Activated CD8-positive, alpha-beta memory T cell treated with anti-CD3 and anti-CD28 coated beads, Interleukin-2, amount 10 ng/mL, durations not matched to agents 7 days and 5 days (primary cell): ENCODE results near the gene MYO1C. TPM values are rescaled to one million over a fixed set of nuclear protein-coding genes. Genes with fewer than 3 reads are reported as not detected.
A peak's percentile ranks its signal among the peaks of the same experiment; 100 is the strongest.
"Not testable (repeated sequence)": the region's sequence is repeated elsewhere in the genome, so short reads cannot be mapped to it uniquely, and the experiment has no call there.

Experiments
- ATAC-seq: fragments of 150-1000 bp; cut with Tn5 transposase; one replicate; pipeline ENCODE4 v1.10.0; 2021; ENCODE audit warnings: moderate library complexity
- CTCF ChIA-PET: fragments of 350-600 bp; sonication (Branson Sonifier 250); formaldehyde crosslinking; loops from one replicate; lab custom pipeline; 2021; ENCODE audit warnings: antibody characterized with exemption; lab: Charles Lee
- DNase-seq: peaks from one replicate; pipeline ENCODE4 v3.0.0-alpha.2; 2020
- H3K27ac Mint-ChIP-seq: one replicate; pipeline ENCODE4 v1.8.0; 2021; ENCODE audit warnings: mild to moderate bottlenecking, mixed read lengths
- H3K27me3 Mint-ChIP-seq: one replicate; pipeline ENCODE4 v1.8.0; 2021; ENCODE audit warnings: mixed read lengths
- H3K36me3 Mint-ChIP-seq: one replicate; pipeline ENCODE4 v1.8.0; 2021; ENCODE audit warnings: mild to moderate bottlenecking, mixed read lengths
- H3K4me1 Mint-ChIP-seq: one replicate; pipeline ENCODE4 v1.8.0; 2021; ENCODE audit warnings: mixed read lengths
- H3K4me3 Mint-ChIP-seq: one replicate; pipeline ENCODE4 v1.8.0; 2021; ENCODE audit warnings: mild to moderate bottlenecking, moderate library complexity, mixed read lengths
- H3K9me3 Mint-ChIP-seq: one replicate; pipeline ENCODE4 v1.8.0; 2022; ENCODE audit warnings: low read depth, mixed read lengths
- total RNA-seq, 2 experiments: library from RNA; stranded (reverse); gene quantifications; one replicate each; pipeline ENCODE4 v1.2.3, GENCODE V29; 2021

MYO1C gene
- total RNA-seq, 2 experiments from 2014 or later: 50.6 to 58.4 TPM

DNA sequence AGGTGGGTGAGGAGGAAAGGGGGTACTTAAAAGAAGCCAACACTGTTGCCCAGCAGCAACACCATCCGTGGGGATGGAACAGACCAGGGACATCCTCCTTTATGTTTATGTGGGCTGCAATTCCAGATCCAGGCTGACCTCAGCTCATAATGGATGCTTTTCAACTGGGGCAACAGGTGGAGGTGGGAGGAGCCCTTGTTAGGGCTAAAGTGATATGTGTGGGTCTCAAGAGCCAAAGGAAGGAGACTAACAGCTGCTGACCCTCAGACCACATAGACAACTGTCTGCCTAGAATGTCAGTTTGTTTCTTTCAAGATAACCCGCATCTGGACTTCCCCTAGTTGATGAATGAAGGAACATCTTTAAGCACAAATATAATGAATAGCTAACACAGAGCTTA, 25.9 kb upstream of the MYO1C start:
- CTCF ChIA-PET: interaction anchor here (0.8 to 2.9 kb wide), 3 partner anchors 16 to 224 kb away, joined by 3 to 13 read pairs (median 4); no protein-coding TSS in a partner anchor
- H3K27ac Mint-ChIP-seq: no peak overlapping the region

DNA sequence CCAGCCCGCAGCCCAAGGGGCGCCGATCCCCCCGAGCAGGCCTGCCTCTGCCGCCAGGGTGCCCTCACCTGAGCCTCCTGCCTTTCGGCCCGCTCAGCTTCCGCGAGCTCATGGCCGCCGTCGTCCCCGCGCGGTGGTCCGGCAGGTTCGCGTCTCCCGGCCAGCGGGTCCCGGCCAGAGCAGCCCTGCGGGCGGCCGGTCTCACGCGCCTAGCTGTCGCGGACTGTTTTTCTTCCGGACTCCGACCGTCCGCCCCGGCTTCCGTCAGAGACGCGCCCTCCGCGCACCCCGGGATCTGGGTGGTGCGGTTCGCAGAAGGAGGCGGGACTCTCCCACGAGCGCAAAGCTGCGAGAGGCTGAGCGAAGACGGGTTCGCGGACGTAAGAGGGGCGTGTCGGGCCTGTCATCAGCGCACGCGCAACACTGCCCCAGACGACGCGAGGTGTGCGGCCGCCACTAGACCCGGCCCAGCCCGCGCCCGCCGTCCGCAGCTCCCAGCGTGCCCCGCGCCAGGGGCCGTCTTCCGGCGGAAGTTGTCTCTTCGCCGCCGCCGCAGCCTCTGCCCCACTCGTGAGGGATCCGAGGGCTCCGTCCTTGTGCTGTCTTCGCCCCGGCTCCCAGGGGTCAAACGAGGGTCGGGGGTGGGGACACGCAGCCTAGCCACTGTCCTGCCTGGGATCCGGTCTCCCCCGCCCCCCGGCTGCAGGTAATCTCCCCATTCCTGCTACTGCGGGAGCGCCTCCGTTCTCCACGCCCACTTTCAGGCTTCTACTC, 24.1 kb upstream of the MYO1C start, which contains the start of gene INPP5K:
TSS of gene INPP5K (minus strand) at position 225 of the 774 bp plus-strand sequence. CDS start at position 112, 113 bp downstream.
- DNase-seq (peak; percentile 99), ATAC-seq (peak; percentile 95)
- peaks cover 22% of the 10 kb centered on the region for H3K4me1 Mint-ChIP-seq
- H3K27ac Mint-ChIP-seq: peak within 1 kb of the TSS; percentile 90
- no peaks in the 10 kb centered on the region for H3K9me3 Mint-ChIP-seq
- H3K4me3 Mint-ChIP-seq: peak within 1 kb of the TSS; percentile 81
- H3K27me3 Mint-ChIP-seq: no peaks in the 10 kb centered on the region
- CTCF ChIA-PET: interaction anchor here (0.7 to 5.0 kb wide), 34 partner anchors 10 to 816 kb away, joined by 3 to 103 read pairs (median 4); partner anchors contain the start of genes CRK, PITPNA, RILP and YWHAE
- H3K36me3 Mint-ChIP-seq: peaks cover 1% of the 10 kb centered on the region

More for the DNA sequence above, 25.9 kb upstream of the MYO1C start:
- Mint-ChIP-seq H3K4me3 (peak overlapping the region; percentile 81), H3K4me1 (peaks cover 22% of the 10 kb centered on the region), H3K36me3 (peaks cover 1% of the 10 kb centered on the region), H3K9me3 (no peaks in the 10 kb centered on the region), H3K27me3 (no peaks in the 10 kb centered on the region)
- ATAC-seq (no peak), DNase-seq (no peak)

DNA sequence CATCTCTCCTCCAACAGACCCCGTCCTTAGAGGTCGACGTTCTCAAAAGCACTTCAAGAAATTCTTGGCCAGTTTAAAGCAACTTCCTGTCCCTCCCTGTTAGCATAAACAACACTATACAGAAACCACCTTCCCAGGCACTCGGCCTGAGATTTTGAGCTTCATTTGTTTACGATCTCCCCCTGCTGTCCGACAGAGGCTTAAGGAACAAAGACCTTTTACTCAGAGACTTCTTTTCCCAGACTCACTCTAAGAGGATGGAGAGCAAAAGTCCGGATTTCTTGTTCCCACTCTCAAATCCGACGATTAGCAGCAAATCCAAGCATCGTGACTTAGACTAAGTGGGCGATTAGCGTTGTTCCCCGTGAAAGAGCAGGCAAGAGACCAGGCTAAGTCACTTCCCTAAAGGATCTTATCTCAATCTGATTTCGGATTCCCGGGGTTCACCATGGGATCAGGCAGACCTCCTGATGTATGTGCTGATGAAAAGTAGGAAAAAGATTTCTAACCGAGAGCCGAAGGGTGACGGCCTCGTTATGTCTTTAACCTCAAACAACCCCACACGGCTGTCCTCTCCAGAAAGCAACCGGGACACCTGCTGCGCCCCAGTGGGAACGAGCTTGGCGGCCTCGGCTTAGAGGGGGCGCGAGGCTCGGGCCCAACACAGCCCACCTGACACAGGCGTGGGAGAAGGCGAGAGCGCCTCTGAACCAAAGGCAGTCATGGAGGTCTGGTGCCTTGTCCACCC, 23.3 kb upstream of the MYO1C start:
- H3K4me3 Mint-ChIP-seq: peak overlapping the region; percentile 81
- no peaks in the 10 kb centered on the region for H3K9me3 Mint-ChIP-seq

DNA sequence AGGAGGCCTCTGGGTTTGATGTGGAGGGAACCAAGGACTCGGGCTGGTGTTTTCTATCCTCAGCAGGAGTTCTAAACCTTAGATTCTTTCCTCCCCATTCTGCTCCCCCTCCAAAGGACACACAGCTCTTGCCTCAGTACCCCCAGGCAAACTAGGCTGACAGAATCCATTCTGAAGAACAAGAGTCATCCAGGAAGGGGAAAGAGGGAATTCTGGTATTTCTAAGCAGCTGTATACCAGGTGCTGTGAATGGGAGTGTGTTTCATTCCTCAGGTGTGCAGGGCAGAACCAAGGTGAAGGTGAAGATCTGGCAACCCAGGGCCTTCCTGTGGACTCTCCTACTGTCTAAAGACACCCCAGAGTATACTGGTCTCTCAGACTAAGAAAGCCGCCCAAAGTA, 19.9 kb upstream of the MYO1C start:
- Mint-ChIP-seq H3K27me3 (no peaks in the 10 kb centered on the region), H3K4me3 (no peak overlapping the region), H3K27ac (no peak overlapping the region), H3K36me3 (peaks cover 5% of the 10 kb centered on the region), H3K9me3 (no peaks in the 10 kb centered on the region), H3K4me1 (peaks cover 21% of the 10 kb centered on the region)
- DNase-seq: no peak
- CTCF ChIA-PET: interaction anchor here (5.0 kb wide), 1 partner anchor 147 kb away, joined by 103 read pairs; no protein-coding TSS in a partner anchor
- no peak for ATAC-seq

More for the DNA sequence above, 23.3 kb upstream of the MYO1C start:
- Mint-ChIP-seq H3K36me3 (peaks cover 3% of the 10 kb centered on the region), H3K27ac (peak overlapping the region; percentile 90), H3K27me3 (no peaks in the 10 kb centered on the region), H3K4me1 (peaks cover 22% of the 10 kb centered on the region)
- DNase-seq (peak; percentile 84), ATAC-seq (peak; percentile 17)
- CTCF ChIA-PET: interaction anchor here (0.6 to 5.0 kb wide), 46 partner anchors 9 to 816 kb away, joined by 3 to 103 read pairs (median 4); partner anchors contain the start of genes CRK, PITPNA and RILP

DNA sequence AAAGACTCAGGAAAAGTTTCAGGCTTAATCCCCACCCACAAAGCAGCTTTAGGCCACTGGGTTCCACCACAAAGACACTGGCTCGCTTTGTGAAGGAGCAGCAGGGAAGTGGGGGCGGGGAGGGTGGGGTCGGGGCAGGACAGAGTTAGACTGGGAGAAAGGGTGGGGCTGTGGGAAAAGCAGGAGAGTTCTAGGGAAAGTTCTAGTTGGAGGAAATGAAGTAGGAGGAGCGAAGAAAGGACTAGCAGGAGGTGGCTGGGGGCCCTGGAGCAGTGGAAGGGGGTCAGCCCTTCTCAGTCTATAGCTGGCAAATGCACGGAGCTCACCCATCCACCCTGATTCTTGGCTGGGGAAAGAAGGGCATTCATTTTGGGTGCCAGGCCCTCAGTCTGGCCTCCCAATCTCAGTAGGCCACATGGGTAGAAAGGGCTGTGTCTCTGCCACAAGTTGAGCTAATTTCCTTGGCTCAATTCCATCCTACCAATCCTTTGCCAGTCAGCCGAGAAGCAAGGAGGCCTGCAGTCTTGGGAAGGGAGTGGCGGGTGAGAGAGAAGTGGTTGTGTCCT, 19.4 kb upstream of the MYO1C start:
- ATAC-seq (no peak), DNase-seq (no peak)
- CTCF ChIA-PET: no interaction called here
- Mint-ChIP-seq H3K4me1 (peaks cover 21% of the 10 kb centered on the region), H3K27ac (no peak overlapping the region), H3K9me3 (no peaks in the 10 kb centered on the region), H3K27me3 (no peaks in the 10 kb centered on the region), H3K4me3 (no peak overlapping the region), H3K36me3 (peaks cover 5% of the 10 kb centered on the region)

DNA sequence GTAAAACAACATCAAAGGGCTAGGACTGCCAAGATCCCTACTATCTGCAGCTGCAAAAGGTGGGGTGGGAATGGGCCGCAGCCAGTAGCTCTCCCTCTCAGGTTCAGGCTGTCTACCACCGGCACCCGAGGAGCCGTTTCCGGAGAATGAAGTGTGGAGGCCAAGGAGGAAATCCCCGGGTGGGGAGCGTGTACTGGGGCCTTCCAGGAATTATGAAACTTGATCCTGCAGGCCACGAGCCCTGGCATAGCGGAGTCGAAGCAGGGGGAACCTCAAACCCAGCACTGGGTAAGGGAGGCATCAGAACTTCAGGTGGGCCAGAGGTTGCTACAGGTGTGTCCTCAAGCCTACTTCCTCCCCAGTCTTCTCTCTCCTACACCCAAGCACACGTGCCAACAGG, 18.8 kb upstream of the MYO1C start:
- DNase-seq (no peak), ATAC-seq (no peak)
- Mint-ChIP-seq H3K9me3 (no peaks in the 10 kb centered on the region), H3K4me3 (no peak overlapping the region), H3K27me3 (no peaks in the 10 kb centered on the region), H3K36me3 (peaks cover 5% of the 10 kb centered on the region), H3K27ac (no peak overlapping the region), H3K4me1 (peaks cover 21% of the 10 kb centered on the region)
- CTCF ChIA-PET: no interaction called here

DNA sequence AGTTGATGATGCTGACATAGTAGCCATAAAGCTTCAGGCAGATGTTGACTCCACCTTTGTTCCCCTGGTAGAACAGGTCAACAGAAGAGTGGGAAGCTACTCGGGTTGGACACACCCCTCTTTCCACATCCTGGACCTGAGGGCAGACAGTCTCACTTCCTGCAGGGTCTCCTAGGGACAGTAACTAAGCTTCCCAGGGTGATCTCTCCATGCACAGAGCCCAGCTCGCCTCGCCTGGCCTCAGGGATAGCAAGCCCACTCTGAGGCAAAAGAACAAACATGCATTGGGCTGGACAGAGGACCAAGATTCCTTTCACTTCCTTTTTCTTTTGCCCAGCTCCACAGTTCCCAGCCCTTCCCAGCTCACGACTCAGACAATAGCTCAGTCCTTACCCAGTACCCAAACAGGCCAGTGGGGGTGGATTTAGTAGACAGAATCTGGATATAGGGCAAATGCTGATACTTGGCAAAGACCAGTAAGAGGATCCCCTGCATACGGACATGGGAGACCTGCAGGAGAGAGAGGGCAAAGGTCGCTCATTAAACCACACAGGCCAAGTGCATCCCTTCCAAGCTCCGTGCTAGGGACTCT, 16.9 kb upstream of the MYO1C start:
- Mint-ChIP-seq H3K27ac (peak overlapping the region; percentile 53), H3K9me3 (no peaks in the 10 kb centered on the region), H3K27me3 (no peaks in the 10 kb centered on the region), H3K36me3 (peaks cover 5% of the 10 kb centered on the region), H3K4me1 (peaks cover 10% of the 10 kb centered on the region), H3K4me3 (no peak overlapping the region)
- CTCF ChIA-PET: interaction anchor here (1.0 kb wide), 1 partner anchor 61 kb away, joined by 3 read pairs; no protein-coding TSS in a partner anchor
- DNase-seq (no peak), ATAC-seq (no peak)

DNA sequence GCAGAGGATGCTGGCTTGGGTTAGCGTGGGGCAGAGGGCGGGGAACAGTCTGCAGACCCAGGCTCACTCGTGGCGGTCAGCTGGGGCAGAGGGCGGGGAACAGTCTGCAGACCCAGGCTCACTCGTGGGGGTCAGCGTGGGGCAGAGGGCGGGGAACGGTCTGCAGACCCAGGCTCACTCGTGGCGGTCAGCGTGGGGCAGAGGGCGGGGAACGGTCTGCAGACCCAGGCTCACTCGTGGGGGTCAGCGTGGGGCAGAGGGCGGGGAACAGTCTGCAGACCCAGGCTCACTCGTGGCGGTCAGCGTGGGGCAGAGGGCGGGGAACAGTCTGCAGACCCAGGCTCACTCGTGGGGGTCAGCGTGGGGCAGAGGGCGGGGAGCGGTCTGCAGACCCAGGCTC, 16.2 kb upstream of the MYO1C start:
- ATAC-seq, H3K27ac Mint-ChIP-seq, DNase-seq, H3K4me1 Mint-ChIP-seq, H3K36me3 Mint-ChIP-seq, H3K9me3 Mint-ChIP-seq, H3K27me3 Mint-ChIP-seq, H3K4me3 Mint-ChIP-seq: not testable (repeated sequence)
- CTCF ChIA-PET: interaction anchor here (1.0 kb wide), 1 partner anchor 60 kb away, joined by 3 read pairs; no protein-coding TSS in a partner anchor

DNA sequence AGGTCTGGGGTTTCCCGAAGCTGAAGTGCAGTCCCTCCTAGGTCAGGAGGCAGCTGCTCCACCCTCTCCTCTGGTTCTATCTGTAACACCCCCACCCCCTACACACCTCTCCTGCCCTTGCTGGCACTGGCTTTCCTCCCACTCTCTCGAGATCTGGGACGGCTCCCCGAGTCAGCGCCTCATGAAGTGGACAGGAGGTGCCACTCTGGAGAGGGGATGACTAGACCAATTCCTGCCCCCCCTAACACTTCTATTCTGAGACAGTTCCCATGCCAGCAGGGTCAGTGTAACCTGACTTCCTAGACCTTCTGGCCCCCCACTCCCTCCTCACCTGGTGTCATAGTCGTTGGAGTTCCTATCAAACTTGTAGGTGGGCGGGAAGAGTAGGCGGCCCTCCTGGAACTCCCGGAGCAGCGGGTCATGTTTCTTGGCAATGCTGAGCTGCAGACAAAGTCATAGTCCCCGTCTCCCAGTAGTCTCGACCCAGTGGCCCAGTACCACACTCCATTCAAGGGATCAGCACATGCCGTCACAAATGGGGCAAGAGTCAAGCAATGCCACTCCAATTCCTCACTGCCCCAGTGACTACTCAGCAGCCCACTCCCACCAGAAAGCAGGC, 14.3 kb upstream of the MYO1C start:
- peaks cover 10% of the 10 kb centered on the region for H3K4me1 Mint-ChIP-seq
- CTCF ChIA-PET: no interaction called here
- ATAC-seq: no peak
- peaks cover 4% of the 10 kb centered on the region for H3K36me3 Mint-ChIP-seq
- no peak overlapping the region for H3K27ac Mint-ChIP-seq
- no peak for DNase-seq
- H3K9me3 Mint-ChIP-seq: no peaks in the 10 kb centered on the region
- H3K4me3 Mint-ChIP-seq: no peak overlapping the region
- H3K27me3 Mint-ChIP-seq: no peaks in the 10 kb centered on the region

DNA sequence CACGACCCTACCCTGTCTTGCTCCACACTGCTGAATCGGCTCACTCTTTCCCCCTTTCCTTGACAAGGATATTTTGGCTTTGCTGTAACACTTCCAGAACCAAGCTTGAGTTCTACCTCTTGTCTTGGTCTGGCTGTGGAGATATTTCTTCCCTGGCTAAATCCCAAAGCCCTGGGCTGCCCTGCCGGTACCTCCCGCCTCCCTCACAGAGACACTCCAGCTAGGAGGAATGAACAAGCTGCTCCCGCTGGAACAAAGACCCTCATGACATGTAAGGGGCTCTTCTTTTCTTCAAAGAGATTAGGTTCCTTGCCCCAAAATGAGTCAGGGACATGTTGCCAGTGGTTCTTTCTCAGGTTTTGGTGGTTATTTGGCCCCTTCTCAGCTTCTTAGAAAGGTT, 13.1 kb upstream of the MYO1C start:
- no peaks in the 10 kb centered on the region for H3K27me3 Mint-ChIP-seq
- no peak overlapping the region for H3K4me3 Mint-ChIP-seq
- no peaks in the 10 kb centered on the region for H3K9me3 Mint-ChIP-seq
- peaks cover 10% of the 10 kb centered on the region for H3K4me1 Mint-ChIP-seq
- no peak overlapping the region for H3K27ac Mint-ChIP-seq
- CTCF ChIA-PET: interaction anchor here (1.5 kb wide), 2 partner anchors 10 to 140 kb away, joined by 4 to 5 read pairs; no protein-coding TSS in a partner anchor
- ATAC-seq (no peak), DNase-seq (no peak)
- peaks cover 3% of the 10 kb centered on the region for H3K36me3 Mint-ChIP-seq

DNA sequence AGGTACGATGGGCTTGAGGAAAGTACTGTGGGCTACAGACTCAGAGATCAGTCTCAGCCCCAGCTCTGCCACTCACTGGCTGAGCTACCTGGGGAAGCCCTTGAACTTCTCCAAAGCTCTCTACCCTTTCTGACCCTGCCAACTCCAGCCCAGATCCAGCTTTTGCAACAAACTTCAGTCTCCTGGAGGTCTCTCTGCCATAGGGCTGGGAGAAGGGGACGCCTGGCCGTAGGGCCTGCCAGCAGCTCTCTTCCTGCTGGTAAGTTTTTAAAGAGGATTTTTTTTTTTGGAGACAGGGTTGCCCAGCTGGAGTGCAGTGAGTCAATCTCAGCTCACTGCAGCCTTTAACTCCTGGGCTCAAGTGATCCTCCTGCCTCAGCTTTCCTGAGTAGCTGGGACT, 12.4 kb upstream of the MYO1C start:
- CTCF ChIA-PET: interaction anchor here (1.0 to 1.5 kb wide), 4 partner anchors 9 to 139 kb away, joined by 3 to 5 read pairs (median 4); partner anchors contain the start of gene INPP5K
- no peak overlapping the region for H3K4me3 Mint-ChIP-seq
- no peak for ATAC-seq
- H3K27ac Mint-ChIP-seq: no peak overlapping the region
- H3K9me3 Mint-ChIP-seq: no peaks in the 10 kb centered on the region
- no peak for DNase-seq
- peaks cover 3% of the 10 kb centered on the region for H3K36me3 Mint-ChIP-seq
- peaks cover 9% of the 10 kb centered on the region for H3K4me1 Mint-ChIP-seq
- H3K27me3 Mint-ChIP-seq: no peaks in the 10 kb centered on the region

DNA sequence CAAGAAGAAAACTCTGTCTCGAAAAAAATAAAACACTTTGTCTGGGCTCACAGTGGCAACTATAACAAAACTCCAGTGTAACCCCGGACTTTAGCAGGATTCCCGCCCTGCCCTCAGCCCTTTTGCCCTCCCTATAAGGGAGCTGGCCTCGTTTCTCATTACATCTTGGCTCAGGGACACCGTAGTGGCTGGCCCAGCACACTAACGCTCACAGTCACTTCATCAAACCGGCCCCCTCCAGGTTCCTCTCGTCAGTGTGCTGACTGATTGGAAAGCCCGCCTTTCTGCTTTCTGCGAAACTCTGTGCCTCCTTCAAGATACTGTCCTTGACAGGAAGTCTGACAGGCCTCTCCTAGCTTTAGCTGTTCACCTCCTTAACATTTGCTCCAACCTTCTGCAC, 11.2 kb upstream of the MYO1C start:
- H3K27me3 Mint-ChIP-seq: no peaks in the 10 kb centered on the region
- CTCF ChIA-PET: interaction anchor here (1.3 to 1.5 kb wide), 2 partner anchors 8 to 11 kb away, joined by 3 to 4 read pairs; partner anchors contain the start of gene MYO1C
- no peak overlapping the region for H3K4me3 Mint-ChIP-seq
- H3K27ac Mint-ChIP-seq: no peak overlapping the region
- H3K4me1 Mint-ChIP-seq: peaks cover 8% of the 10 kb centered on the region
- DNase-seq (no peak), ATAC-seq (no peak)
- H3K9me3 Mint-ChIP-seq: no peaks in the 10 kb centered on the region
- H3K36me3 Mint-ChIP-seq: no peaks in the 10 kb centered on the region
